GM23248 (cell line): Measurements from ENCODE around the gene ZNF804B. TPM values are rescaled to one million over a fixed set of nuclear protein-coding genes. Genes with fewer than 3 reads are reported as not detected.

Experiments
- DNase-seq: peaks from one replicate; pipeline ENCODE4 v3.0.0-alpha.2; 2015
- H2AFZ ChIP-seq: fragments of 200-600 bp; sonication (generic); 2 replicates; pipeline ENCODE4 v1.6.1; 2016; ENCODE audit warnings: antibody characterized with exemption
- H3F3A ChIP-seq: fragments of 200-600 bp; sonication (generic); 2 replicates; pipeline ENCODE4 v1.6.1; 2016; ENCODE audit warnings: mild to moderate bottlenecking, antibody characterized with exemption, mixed run types; ENCODE audit not compliant: insufficient read depth
- H3K27ac ChIP-seq: fragments of 200-600 bp; sonication (generic); 2 replicates; pipeline ENCODE4 v1.5.1; 2016; ENCODE audit warnings: mild to moderate bottlenecking
- H3K27me3 ChIP-seq: fragments of 200-600 bp; sonication (generic); replicated peaks from 2 replicates; pipeline ENCODE4 v1.6.1; 2016; ENCODE audit warnings: mild to moderate bottlenecking; ENCODE audit not compliant: insufficient read depth
- H3K36me3 ChIP-seq: fragments of 200-600 bp; sonication (generic); 2 replicates; pipeline ENCODE4 v1.6.1; 2016; ENCODE audit warnings: low read depth, mild to moderate bottlenecking
- H3K4me1 ChIP-seq: fragments of 200-600 bp; sonication (generic); 2 replicates; pipeline ENCODE4 v1.6.1; 2016; ENCODE audit warnings: mild to moderate bottlenecking; ENCODE audit not compliant: insufficient read depth
- H3K4me2 ChIP-seq: fragments of 200-600 bp; sonication (generic); one replicate; pipeline ENCODE4 v1.6.1; 2016; ENCODE audit warnings: mild to moderate bottlenecking; ENCODE audit not compliant: unreplicated experiment
- H3K4me3 ChIP-seq: fragments of 200-600 bp; sonication (generic); 2 replicates; pipeline ENCODE4 v1.5.1; 2016; ENCODE audit warnings: mild to moderate bottlenecking
- H3K79me2 ChIP-seq: fragments of 200-600 bp; sonication (generic); 2 replicates; pipeline ENCODE4 v1.6.1; 2016; ENCODE audit warnings: mild to moderate bottlenecking; ENCODE audit not compliant: insufficient read depth
- H3K9ac ChIP-seq: fragments of 200-600 bp; sonication (generic); 2 replicates; pipeline ENCODE4 v1.6.1; 2016; ENCODE audit warnings: mild to moderate bottlenecking
- H3K9me2 ChIP-seq: fragments of 200-600 bp; sonication (generic); 2 replicates; pipeline ENCODE4 v1.6.1; 2016; ENCODE audit warnings: mixed run types, mild to moderate bottlenecking, moderate library complexity; ENCODE audit not compliant: insufficient read depth
- H3K9me3 ChIP-seq: fragments of 200-600 bp; sonication (generic); one replicate; pipeline ENCODE4 v1.6.1; 2017; ENCODE audit warnings: low read depth
- H4K20me1 ChIP-seq: fragments of 200-600 bp; sonication (generic); 2 replicates; pipeline ENCODE4 v1.6.0; 2016; ENCODE audit not compliant: insufficient read depth
- EZH2 ChIP-seq: fragments of 200-600 bp; sonication (generic); IDR thresholded peaks from 2 replicates; pipeline ENCODE4 v1.6.1; 2018; ENCODE audit warnings: antibody characterized with exemption, mild to moderate bottlenecking; ENCODE audit not compliant: insufficient read depth, poor library complexity, severe bottlenecking
- EZH2phosphoT487 ChIP-seq: fragments of 200-600 bp; sonication (generic); IDR thresholded peaks from 2 replicates; pipeline ENCODE4 v1.6.1; 2018; ENCODE audit warnings: antibody characterized with exemption, moderate library complexity, mild to moderate bottlenecking, low read depth; ENCODE audit not compliant: insufficient read depth
- WGBS, 2 experiments: methylation state at CpG; one replicate each; pipeline ENCODE4 v1.1.6; 2015 to 2017; ENCODE audit warnings: low lambda C conversion rate in 2 of 2, low coverage in 1 of 2; ENCODE audit errors: missing lambda C conversion rate in 2 of 2; 5-methylcytosine and 5-hydroxymethylcytosine counted together
- in situ Hi-C: fragments of 300-500 bp; cut with MboI; formaldehyde crosslinking; loops from 2 replicates; pipeline ENCODE4 v1.15.0; 2020
- polyA plus RNA-seq: library from polyadenylated mRNA; unstranded; fragments of >200 nt; fragmentation: Nextera tagmentation; extraction: Ambion mirVana; gene quantifications from 2 replicates; pipeline ENCODE4 v1.2.1, GENCODE V29; 2016
- total RNA-seq: library from RNA; depleted of rRNA; stranded (reverse); fragments of >200 nt; shearing (Covaris generic); gene quantifications from 2 replicates; pipeline ENCODE4 v1.2.3, GENCODE V29; 2014

The ZNF804B gene
- total and polyA plus RNA-seq, 2 experiments from 2014 or later, result not detected

GRCh38 chr7:88842201-88842600 lies 82.7 kb downstream of the ZNF804B start:
- H3K9me2 ChIP-seq, result no peaks in the 10 kb centered on the region
- no peak overlapping the region for H3K4me3 ChIP-seq
- no peaks in the 10 kb centered on the region for H4K20me1 ChIP-seq
- H3K27me3 ChIP-seq, result no peaks in the 10 kb centered on the region
- H3K9me3 ChIP-seq, result no peaks in the 10 kb centered on the region
- no peaks in the 10 kb centered on the region for H3F3A ChIP-seq
- no peaks in the 10 kb centered on the region for H3K36me3 ChIP-seq
- H2AFZ ChIP-seq, result no peak overlapping the region
- H3K4me1 ChIP-seq, result no peaks in the 10 kb centered on the region
- no peaks in the 10 kb centered on the region for H3K79me2 ChIP-seq
- DNase-seq, result no peak
- no peak for TF ChIP-seq EZH2
- no peak for TF ChIP-seq EZH2phosphoT487
- in situ Hi-C loops, result no loop called here
- H3K27ac ChIP-seq, result no peak overlapping the region
- no peak overlapping the region for H3K9ac ChIP-seq
- H3K4me2 ChIP-seq, result no peak overlapping the region

GRCh38 chr7:88845091-88845490 lies 85.6 kb downstream of the ZNF804B start:
- H2AFZ ChIP-seq, result no peak overlapping the region
- 78 to 85% methylated on average over 12 of the region's 12 CpGs for WGBS, 2 experiments
- H3K9ac ChIP-seq, result no peak overlapping the region
- TF ChIP-seq EZH2 (no peak), EZH2phosphoT487 (no peak)
- DNase-seq, result no peak
- in situ Hi-C loops, result no loop called here
- no peaks in the 10 kb centered on the region for H3F3A ChIP-seq
- no peaks in the 10 kb centered on the region for H3K4me1 ChIP-seq
- H4K20me1 ChIP-seq, result no peaks in the 10 kb centered on the region
- H3K27ac ChIP-seq, result no peak overlapping the region
- H3K9me3 ChIP-seq, result no peaks in the 10 kb centered on the region
- no peaks in the 10 kb centered on the region for H3K9me2 ChIP-seq
- no peak overlapping the region for H3K4me3 ChIP-seq
- no peak overlapping the region for H3K4me2 ChIP-seq
- H3K36me3 ChIP-seq, result no peaks in the 10 kb centered on the region
- H3K79me2 ChIP-seq, result no peaks in the 10 kb centered on the region
- H3K27me3 ChIP-seq, result no peaks in the 10 kb centered on the region

DNA sequence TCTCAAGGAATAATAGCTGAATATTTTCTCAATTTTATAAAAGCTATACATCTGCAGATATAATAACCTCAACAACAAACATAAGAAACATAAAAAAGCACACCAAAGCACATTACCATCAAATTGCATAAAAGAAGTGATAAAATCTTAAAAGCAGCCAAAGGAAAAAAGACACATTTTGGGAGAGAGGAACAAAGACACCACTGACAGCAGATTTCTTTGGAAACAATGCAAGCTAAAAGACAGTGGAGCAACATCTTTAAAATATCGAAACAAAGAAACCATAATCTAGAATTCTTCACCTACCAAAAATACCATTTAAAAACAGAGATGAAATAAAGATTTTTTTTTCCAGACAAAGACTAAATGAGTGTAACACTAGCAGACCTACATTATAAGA lies 91.7 kb downstream of the ZNF804B start:
- TF ChIP-seq EZH2phosphoT487 (no peak), EZH2 (no peak)
- Histone ChIP-seq H3K36me3 (no peaks in the 10 kb centered on the region), H3K4me3 (no peak overlapping the region), H3K27ac (no peak overlapping the region), H3F3A (no peaks in the 10 kb centered on the region), H3K79me2 (no peaks in the 10 kb centered on the region), H3K9me3 (no peaks in the 10 kb centered on the region), H3K27me3 (no peaks in the 10 kb centered on the region), H2AFZ (no peak overlapping the region), H3K4me1 (no peaks in the 10 kb centered on the region), H4K20me1 (no peaks in the 10 kb centered on the region), H3K9ac (no peak overlapping the region), H3K4me2 (no peak overlapping the region), H3K9me2 (no peaks in the 10 kb centered on the region)
- WGBS, 2 experiments, result 37 to 50% methylated on average over 1 of the region's 1 CpG
- in situ Hi-C loops, result no loop called here
- DNase-seq, result no peak

- DNase-seq, result no peak
- in situ Hi-C loops, result no loop called here
Observed at GRCh38 chr7:88859288-88859687, 99.8 kb downstream of the ZNF804B start.

GRCh38 chr7:88866265-88866863 lies 106.9 kb downstream of the ZNF804B start:
- Histone ChIP-seq H3K4me3 (no peak overlapping the region), H3K36me3 (no peaks in the 10 kb centered on the region), H3K9me3 (no peaks in the 10 kb centered on the region), H3F3A (no peaks in the 10 kb centered on the region), H3K4me2 (no peak overlapping the region), H3K9ac (no peak overlapping the region), H3K4me1 (no peaks in the 10 kb centered on the region), H4K20me1 (no peaks in the 10 kb centered on the region), H3K79me2 (no peaks in the 10 kb centered on the region), H2AFZ (no peak overlapping the region), H3K27me3 (no peaks in the 10 kb centered on the region), H3K9me2 (no peaks in the 10 kb centered on the region), H3K27ac (no peak overlapping the region)
- DNase-seq, result no peak
- WGBS, 2 experiments, result 33 to 44% methylated on average over 2 of the region's 2 CpGs
- in situ Hi-C loops, result no loop called here
- TF ChIP-seq EZH2phosphoT487 (no peak), EZH2 (no peak)

More at GRCh38 chr7:88859288-88859687, 99.8 kb downstream of the ZNF804B start:
- Histone ChIP-seq H3K79me2 (no peaks in the 10 kb centered on the region), H3K27ac (no peak overlapping the region), H4K20me1 (no peaks in the 10 kb centered on the region), H3F3A (no peaks in the 10 kb centered on the region), H3K4me3 (no peak overlapping the region), H3K9me3 (no peaks in the 10 kb centered on the region), H3K27me3 (no peaks in the 10 kb centered on the region), H3K4me2 (no peak overlapping the region), H3K9me2 (no peaks in the 10 kb centered on the region), H3K4me1 (no peaks in the 10 kb centered on the region), H3K36me3 (no peaks in the 10 kb centered on the region), H3K9ac (no peak overlapping the region), H2AFZ (no peak overlapping the region)
- TF ChIP-seq EZH2 (no peak), EZH2phosphoT487 (no peak)
